RCC 7860 (cell line): ENCODE data around the gene GRK1.

ENCODE experiments used
- DNase-seq: peaks from one replicate; pipeline ENCODE4 v3.0.0-alpha.2; 2015; ENCODE audit warnings: low spot score
- FAIRE-seq: peaks from 2 replicates; lab custom pipeline; 2012; peaks lifted over from hg19 to GRCh38; lab: Jason Lieb, UNC

Gene GRK1

GRCh38 chr13:113660066-113660465, 7.0 kb upstream of the GRK1 start:
- DNase-seq (no peak), FAIRE-seq (no peak)

- DNase-seq (no peak), FAIRE-seq (no peak)
These were observed 5.5 kb upstream of the GRK1 start for GRCh38 chr13:113661509-113661908.

DNA sequence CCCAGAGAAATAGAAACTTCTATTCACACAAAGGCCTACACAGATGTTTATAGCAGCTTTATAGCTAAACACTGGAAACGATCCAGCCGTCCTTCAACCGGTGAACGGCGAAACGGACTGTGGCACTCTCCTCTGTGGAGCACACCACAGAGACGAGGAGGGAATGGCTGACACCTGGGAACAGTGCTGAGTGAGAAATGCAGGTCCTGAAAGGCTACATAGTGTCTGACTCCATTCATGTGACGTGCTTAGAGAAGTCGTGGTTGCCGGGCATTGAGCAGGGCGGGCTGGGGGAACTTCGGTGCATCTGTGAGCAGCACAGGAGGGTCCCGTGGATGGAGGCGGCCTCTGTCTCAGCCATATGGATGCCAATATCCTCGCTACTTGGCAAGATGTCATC, 3.1 kb upstream of the GRK1 start:
- DNase-seq (no peak), FAIRE-seq (no peak)

DNA sequence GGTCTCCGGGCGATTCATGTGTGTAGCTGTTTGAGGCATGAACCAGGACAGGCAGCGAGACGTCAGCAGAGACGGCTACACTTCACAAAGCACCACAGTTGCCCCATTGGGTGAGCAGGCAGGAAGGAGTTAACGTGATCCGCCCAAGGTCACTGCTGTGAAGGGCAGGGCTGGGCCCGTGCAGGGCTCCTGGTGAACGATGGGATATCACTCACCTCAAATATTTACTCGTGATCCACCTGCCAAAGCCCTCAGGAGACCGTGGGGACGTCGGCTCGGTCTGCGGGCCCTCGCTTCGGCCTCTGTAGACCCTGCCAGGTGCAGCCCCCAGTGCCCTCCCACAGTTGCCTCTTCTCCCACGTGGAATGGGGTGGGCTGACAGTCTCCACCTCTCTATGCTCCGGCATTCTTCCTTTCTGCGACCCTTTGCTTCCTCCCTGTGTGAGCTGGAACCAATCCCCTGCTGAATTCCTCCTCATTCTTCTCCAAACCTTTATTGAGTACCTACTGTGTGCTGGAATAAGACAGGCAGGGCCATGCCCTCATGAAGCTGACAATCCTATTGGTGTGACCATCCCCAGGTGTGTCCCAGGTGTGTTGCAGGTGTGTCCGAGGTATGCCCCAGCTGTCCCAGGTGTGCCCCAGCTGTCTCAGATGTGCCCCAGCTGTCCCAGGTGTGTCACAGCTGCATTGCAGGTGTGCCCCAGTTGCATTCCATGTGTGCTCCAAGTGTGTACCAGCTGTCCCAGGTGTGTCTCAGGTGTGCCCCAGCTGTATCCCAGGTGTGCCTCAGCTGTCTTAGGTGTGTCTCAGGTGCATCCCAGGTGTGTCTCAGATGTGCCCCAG, 2.0 kb upstream of the GRK1 start:
- FAIRE-seq (no peak), DNase-seq (no peak)

DNA sequence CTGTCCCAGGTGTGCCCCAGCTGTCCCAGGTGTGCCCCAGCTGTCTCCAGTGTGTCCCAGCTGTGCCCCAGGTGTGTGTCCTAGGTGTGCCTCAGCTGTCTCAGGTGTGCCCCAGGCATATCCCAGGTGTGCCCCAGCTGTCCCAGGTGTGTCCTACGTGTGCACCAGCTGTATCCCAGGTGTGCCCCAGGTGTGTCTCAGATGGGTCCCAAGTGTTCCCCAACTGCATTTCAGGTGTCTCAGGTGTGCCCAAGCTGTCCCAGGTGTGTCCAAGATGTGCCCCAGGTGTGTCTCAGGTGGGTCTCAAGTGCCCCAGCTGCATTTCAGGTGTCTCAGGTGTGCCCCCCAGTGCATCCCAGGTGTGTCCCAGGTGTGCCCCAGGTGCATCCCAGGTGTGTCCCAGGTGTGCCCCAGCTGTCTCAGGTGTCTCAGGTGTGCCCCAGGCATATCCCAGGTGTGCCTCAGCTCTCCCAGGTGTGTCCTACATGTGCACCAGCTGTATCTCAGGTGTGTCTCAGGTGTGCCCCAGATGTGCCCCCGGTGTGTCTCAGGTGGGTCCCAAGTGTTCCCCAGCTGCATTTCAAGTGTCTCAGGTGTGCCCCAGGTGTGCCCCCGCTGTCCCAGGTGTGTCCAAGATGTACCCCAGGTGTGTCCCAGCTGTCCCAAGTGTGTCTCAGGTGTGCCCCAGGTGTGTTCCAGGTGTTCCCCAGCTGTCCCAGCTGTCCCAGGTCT, 1.3 kb upstream of the GRK1 start:
- no peak for DNase-seq
- no peak for FAIRE-seq

GRCh38 chr13:113666329-113666670, 719 bp upstream of the GRK1 start:
- DNase-seq (no peak), FAIRE-seq (no peak)

DNA sequence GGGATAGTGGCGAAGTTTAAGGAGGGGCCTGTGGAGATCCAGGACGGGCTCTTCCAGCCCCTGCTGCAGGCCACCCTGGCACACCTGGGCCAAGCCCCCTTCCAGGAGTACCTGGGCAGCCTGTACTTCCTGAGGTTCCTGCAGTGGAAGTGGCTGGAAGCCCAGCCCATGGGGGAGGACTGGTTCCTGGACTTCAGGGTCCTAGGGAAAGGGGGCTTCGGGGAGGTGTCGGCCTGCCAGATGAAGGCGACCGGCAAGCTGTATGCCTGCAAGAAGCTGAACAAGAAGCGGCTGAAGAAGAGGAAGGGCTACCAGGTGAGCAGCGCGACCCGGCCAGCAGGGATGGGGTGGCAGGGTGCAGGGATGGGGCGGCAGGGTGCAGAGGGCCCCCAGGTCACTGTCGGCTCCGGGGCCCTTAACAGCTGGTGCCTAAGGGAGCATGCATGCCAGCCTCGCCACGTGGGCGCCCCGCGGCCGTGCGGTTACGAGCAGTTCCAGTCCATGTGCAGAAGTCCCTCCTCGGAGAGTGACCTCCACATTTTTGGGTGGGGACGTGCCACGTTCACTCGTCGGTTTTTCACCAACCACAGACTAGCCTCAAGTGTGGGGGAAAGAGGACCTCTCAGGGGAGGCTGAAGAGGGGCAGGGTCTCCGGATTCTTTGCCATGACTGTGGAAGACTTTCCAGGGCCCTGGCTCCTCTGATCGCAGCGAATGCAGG, 912 bp downstream of the GRK1 start:
- FAIRE-seq (no peak), DNase-seq (no peak)

GRCh38 chr13:113668491-113668971, 1.5 kb downstream of the GRK1 start:
- FAIRE-seq: no peak

DNA sequence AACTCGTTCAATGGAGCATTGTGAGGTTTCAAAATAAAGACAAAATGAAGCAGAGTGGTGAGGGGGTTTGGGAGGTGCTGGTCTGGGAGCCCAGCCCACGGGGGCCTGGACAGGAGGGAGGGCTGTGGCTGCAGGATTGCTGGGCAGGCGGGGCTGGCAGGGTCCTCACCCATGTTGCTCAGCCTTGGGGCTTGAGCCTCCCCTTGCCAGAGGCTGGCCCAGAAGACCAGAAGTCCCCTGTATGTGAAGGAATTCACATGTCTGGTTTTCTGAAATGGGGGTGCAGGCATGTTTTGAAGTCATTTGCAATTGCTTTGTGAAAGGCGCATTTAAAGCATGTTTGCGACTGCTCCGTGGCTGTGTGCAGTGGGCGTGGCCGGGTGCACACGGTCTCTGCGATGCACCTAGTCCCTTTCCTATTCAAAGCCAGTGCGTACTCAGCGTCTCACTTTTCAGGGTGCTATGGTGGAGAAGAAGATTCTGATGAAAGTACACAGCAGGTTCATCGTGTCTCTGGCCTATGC, 2.3 kb downstream of the GRK1 start:
- no peak for FAIRE-seq
- no peak for DNase-seq

More at GRCh38 chr13:113668491-113668971, 1.5 kb downstream of the GRK1 start:
- DNase-seq: no peak

DNA sequence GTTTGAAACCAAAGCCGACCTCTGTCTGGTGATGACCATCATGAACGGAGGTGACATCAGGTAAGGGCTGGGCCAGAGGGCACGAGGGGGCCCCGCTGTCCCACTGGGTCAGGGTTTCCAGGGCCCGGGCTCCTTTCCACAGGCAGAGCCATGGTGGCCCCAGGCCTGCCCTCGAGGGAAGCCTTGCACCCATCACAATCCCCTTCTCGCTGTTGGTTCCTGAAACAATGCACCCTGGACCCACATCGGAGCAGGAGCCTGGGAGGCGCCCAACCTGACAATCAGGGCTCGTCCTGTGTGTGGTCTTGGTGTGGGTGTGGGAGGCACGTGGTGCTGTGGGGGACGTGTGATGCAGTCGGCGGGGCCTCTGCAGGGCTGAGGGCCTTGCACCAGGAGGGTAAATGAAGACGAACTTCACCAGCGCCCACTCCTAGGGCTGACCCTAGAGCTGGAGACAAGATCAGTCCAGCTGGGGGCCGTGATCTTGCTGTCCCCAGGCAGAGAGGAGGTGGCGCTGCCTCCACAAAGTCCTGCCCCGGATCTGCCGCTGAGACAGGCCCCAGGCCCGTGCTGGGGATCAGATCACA, 2.8 kb downstream of the GRK1 start:
- FAIRE-seq (no peak), DNase-seq (no peak)

GRCh38 chr13:113670541-113670940, 3.5 kb downstream of the GRK1 start:
- DNase-seq: no peak
- no peak for FAIRE-seq

DNA sequence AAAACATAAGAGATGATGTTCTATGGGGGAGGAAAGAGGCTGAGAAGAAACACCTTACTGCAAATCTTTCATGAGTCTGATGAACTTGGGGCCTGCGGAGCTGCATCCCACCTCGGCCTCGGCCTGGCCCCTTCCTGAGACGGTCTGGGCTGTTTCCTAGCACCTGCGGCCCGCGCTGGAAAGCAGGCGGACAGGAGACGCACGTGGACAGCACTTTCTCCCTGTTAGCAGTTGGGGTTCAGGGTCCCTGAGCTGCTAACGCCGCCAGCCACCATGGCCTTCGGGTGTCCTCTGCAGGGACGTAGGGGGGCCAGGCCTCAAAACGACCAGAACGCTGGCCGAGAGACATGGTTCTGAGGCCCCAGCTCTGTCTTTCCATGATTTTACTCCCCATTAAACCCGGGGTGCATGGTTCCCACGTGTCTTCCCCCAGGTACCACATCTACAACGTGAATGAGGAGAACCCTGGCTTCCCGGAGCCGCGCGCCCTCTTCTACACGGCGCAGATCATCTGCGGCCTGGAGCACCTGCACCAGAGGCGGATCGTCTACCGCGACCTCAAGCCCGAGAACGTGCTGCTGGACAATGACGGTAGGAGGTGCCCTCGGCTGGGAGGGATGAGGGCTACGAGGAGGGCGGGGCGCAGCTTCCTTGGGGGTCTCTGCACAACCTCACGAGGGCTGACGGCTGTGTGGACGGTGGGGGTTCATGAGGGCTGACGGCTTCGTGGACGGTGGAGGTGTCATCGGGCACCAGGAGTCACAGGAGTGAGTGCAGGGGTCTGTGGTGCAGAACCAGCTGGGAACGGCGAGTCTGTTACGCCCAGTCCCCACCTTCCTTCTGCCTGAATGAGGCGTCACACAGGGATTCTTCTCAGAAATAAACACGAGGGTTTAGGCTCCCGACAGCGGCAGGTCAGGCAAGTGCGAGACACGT, 4.3 kb downstream of the GRK1 start:
- DNase-seq (no peak), FAIRE-seq (no peak)

DNA sequence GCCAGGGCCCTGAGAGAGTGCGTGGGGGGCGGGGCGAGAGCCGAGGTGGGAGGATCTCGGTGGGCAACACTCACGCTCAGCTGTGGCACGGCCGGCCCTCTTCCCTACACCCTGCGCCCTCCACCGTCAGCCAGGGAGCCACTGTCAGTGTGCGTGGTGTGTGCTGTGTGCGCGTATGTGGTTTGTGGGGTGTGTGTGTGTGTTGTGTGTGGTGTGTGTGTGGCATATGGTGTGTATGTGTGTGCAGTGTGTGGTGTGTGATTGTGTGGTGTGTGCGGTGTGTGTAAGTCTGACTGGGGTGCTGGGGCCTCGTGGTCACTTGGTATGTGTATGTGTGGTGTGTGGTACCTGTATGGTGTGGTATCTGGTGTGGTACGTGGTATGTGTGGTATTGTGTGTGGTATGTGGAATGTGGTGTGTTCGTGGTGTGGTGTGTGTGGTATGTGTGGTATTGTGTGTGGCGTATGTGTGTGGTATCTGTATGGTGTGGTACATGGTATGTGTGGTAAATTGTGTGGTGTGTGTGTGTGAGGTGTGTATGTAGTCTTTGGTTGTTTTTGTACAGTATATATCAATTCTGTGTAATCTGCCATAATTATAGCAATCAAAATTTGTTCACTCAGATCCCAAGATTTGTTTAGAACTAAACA, 5.1 kb downstream of the GRK1 start:
- no peak for DNase-seq

GRCh38 chr13:113722921-113723320, 55.9 kb downstream of the GRK1 start:
- no peak for FAIRE-seq
- DNase-seq: no peak

More for the DNA sequence above, 5.1 kb downstream of the GRK1 start:
- FAIRE-seq: no peak

DNA sequence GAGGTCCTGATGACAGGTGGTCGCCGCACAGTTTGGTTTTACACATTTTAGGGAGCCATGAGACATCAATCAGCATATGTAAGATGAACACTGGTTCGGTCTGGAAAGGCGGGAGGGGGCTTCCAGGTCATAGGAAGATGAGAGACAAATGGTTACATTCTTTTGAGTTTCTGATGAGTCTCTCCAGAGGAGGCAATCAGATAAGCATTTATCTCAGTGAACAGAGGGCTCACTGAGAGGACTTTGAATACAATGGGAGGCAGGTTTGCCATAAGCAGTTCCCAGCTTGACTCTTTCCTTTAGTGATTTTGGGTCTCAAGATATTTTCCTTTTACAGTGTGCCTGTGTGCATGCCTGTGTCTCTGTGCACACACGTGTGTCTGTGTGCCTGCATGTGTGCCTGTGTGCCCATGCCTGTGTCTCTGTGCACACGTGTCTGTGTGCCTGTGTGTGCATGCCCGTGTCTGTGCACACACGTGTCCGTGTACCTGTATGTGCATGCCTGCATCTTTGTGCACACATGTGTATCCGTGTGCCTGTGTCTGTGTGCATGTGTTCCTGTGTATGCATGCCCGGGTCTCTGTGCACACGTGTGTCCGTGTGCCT, 56.5 kb downstream of the GRK1 start:
- no peak for FAIRE-seq

DNA sequence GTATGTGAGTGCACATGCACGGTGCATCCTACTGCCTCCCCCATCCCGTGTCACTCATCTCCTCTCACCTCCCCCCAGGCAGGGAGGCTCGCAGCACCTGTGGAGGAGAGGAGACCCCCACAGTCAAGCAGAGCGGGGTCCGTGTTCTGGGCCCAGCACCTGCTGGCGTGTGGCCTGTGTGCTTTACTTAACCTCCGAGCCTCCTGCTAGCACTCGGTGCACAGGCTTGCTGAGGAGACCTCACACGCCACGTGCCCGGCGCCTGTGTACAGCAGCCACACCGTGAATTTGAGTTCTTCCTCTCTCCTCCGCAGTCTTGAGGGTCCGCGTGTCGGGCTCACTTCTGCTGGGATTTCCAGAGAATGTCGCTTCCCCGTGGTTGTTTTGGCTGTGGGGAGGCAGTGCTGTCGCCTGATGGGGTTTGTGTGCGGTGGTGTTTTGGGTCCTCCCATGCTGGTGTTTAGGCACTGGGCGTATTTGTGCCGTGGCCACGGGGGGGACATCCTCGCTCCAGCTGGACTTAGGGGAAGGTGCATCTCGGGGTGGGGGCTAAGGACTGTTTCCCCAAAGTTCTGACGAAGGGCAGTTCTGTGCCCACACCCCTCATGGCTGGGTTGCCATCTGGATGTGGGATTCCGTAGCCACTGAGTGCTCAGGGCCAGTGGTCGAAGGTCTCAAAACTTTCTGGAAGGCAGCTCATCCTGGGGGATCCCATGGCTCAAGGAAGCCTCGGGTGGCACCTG, 57.2 kb downstream of the GRK1 start:
- no peak for FAIRE-seq

More for the DNA sequence above, 56.5 kb downstream of the GRK1 start:
- DNase-seq: no peak

GRCh38 chr13:113724780-113725315, 57.8 kb downstream of the GRK1 start:
- DNase-seq (no peak), FAIRE-seq (no peak)

More for the DNA sequence above, 57.2 kb downstream of the GRK1 start:
- DNase-seq: no peak
